Calu3 (cell line): Measurements from ENCODE around the gene NCCRP1. TPM values are rescaled to one million over a fixed set of nuclear protein-coding genes. Genes with fewer than 3 reads are reported as not detected.
"Not testable (repeated sequence)": the region's sequence is repeated elsewhere in the genome, so short reads cannot be mapped to it uniquely, and the experiment has no call there.

Experiments used
- BruUV-seq: library from RNA; stranded (reverse); fragments of 400-500 nt; replicated peaks from 2 replicates; lab custom pipeline; 2021; lab: Mats Ljungman, UMichigan
- CTCF ChIA-PET: fragments of 300-600 bp; sonication (Branson Sonifier 250); formaldehyde crosslinking; loops from one replicate; lab custom pipeline; 2022; ENCODE audit warnings: antibody characterized with exemption; lab: Charles Lee
- DNase-seq: peaks from one replicate; pipeline ENCODE4 v3.0.0; 2022
- H3K27ac Mint-ChIP-seq: one replicate; pipeline ENCODE4 v1.8.0; 2022; ENCODE audit warnings: mixed read lengths; ENCODE audit not compliant: unreplicated experiment
- H3K27me3 Mint-ChIP-seq: one replicate; pipeline ENCODE4 v1.8.0; 2022; ENCODE audit warnings: mixed read lengths; ENCODE audit not compliant: unreplicated experiment
- H3K36me3 Mint-ChIP-seq: one replicate; pipeline ENCODE4 v1.8.0; 2022; ENCODE audit warnings: mild to moderate bottlenecking, moderate library complexity, mixed read lengths; ENCODE audit not compliant: insufficient read depth, unreplicated experiment
- H3K4me1 Mint-ChIP-seq: one replicate; pipeline ENCODE4 v1.8.0; 2022; ENCODE audit warnings: mild to moderate bottlenecking, low read depth, mixed read lengths; ENCODE audit not compliant: unreplicated experiment
- H3K4me3 Mint-ChIP-seq: one replicate; pipeline ENCODE4 v1.8.0; 2022; ENCODE audit warnings: mild to moderate bottlenecking, low read depth, moderate library complexity, mixed read lengths; ENCODE audit not compliant: unreplicated experiment
- H3K9me3 Mint-ChIP-seq: one replicate; pipeline ENCODE4 v1.8.0; 2022; ENCODE audit warnings: low read depth, mixed read lengths; ENCODE audit not compliant: unreplicated experiment
- intact Hi-C: fragments of 100-400 bp; cut with micrococcal nuclease; formaldehyde crosslinking; loops from one replicate; pipeline ENCODE4 v1.10.0; 2022; ENCODE audit not compliant: unreplicated experiment
- total RNA-seq: library from RNA; stranded (reverse); gene quantifications from 2 replicates; pipeline ENCODE4 v1.2.3, GENCODE V29; 2022
- TF ChIP-seq, protein P1 (sequence below): fragments of 200-600 bp; IDR thresholded peaks from one replicate; pipeline ENCODE4 v1.8.0; 2022; ENCODE audit warnings: antibody characterized with exemption; ENCODE audit not compliant: unreplicated experiment

The NCCRP1 gene
- total RNA-seq, 1 experiment from 2014 or later: 2.0 TPM

DNA sequence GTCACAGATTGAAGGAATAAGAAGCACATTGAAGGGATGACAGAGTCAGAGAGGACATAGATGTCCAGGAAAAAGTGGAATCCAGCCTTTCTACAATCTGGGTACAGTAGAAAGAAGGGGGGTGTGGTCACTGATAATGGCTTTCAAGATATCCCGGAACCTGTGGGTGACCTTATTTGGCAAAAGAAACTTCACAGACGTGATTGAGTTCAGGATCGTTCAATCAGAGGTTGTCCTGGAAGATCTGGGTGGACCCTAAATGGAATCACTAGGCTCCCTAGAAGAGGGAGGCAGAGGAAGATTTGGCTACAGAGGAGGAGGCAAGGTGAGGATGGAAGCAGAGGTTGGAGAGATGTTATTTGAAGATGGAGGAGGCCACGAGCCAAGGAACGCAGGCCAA is 20.3 kb downstream of the NCCRP1 start:
- no peaks in the 10 kb centered on the region for H3K36me3 Mint-ChIP-seq
- H3K4me3 Mint-ChIP-seq: no peak overlapping the region
- intact Hi-C loops: loop anchor here (10.0 kb wide), 1 partner anchor 48 kb away; the partner anchor contains the start of gene IFNL2
- H3K9me3 Mint-ChIP-seq: peaks cover 4% of the 10 kb centered on the region
- H3K27ac Mint-ChIP-seq: no peak overlapping the region
- BruUV-seq: no TSS peak
- H3K4me1 Mint-ChIP-seq: no peaks in the 10 kb centered on the region
- H3K27me3 Mint-ChIP-seq: peaks cover 60% of the 10 kb centered on the region
- DNase-seq: no peak
- TF ChIP-seq, protein P1, sequence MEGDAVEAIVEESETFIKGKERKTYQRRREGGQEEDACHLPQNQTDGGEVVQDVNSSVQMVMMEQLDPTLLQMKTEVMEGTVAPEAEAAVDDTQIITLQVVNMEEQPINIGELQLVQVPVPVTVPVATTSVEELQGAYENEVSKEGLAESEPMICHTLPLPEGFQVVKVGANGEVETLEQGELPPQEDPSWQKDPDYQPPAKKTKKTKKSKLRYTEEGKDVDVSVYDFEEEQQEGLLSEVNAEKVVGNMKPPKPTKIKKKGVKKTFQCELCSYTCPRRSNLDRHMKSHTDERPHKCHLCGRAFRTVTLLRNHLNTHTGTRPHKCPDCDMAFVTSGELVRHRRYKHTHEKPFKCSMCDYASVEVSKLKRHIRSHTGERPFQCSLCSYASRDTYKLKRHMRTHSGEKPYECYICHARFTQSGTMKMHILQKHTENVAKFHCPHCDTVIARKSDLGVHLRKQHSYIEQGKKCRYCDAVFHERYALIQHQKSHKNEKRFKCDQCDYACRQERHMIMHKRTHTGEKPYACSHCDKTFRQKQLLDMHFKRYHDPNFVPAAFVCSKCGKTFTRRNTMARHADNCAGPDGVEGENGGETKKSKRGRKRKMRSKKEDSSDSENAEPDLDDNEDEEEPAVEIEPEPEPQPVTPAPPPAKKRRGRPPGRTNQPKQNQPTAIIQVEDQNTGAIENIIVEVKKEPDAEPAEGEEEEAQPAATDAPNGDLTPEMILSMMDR: no peak
- CTCF ChIA-PET: interaction anchor here (0.6 to 0.7 kb wide), 2 partner anchors 80 to 88 kb away, joined by 4 read pairs; no protein-coding TSS in a partner anchor

DNA sequence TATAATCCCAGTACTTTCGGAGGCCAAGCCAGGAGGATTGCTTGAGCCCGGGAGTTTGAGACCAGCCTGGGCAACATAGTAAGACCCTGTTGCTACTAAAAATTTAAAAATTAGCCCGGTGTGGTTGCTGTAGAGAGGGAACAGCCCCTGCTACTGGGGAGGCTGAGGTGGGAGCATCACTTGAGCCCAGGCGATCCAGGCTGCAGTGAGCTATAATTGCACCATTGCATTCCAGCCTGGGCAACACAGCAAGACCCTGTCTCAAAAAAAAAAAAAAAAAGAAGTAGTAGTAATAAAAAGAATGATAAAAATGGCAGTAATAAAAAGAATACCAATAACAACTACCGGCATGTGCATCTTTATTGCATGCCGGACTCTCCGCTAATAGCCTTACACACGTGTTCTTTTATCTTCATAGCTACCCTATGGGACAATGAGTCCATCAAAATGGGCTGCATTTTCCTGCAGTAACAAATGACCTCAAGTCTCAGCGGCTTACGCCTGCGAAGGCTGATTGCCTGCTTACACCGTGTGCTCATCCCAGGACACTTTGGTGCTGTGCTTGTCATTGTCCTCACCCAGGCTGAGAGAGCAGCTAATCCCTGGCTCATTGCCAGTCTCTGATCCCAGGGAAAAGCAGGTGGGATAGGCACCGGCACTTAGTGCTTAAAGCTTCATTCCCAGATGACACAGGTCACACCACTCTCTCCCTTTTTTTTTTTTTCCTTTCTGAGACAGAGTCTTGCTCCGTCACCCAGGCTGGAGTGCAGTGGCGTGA is 21.7 kb downstream of the NCCRP1 start:
- Mint-ChIP-seq H3K36me3 (no peaks in the 10 kb centered on the region), H3K4me3 (no peak overlapping the region), H3K27me3 (peaks cover 66% of the 10 kb centered on the region), H3K4me1 (no peaks in the 10 kb centered on the region), H3K9me3 (peaks cover 4% of the 10 kb centered on the region), H3K27ac (no peak overlapping the region)
- TF ChIP-seq, protein P1: no peak
- CTCF ChIA-PET: no interaction called here
- DNase-seq: no peak
- intact Hi-C loops: loop anchor here (10.0 kb wide), 1 partner anchor 46 kb away; the partner anchor contains the start of gene IFNL2
- no TSS peak for BruUV-seq

DNA sequence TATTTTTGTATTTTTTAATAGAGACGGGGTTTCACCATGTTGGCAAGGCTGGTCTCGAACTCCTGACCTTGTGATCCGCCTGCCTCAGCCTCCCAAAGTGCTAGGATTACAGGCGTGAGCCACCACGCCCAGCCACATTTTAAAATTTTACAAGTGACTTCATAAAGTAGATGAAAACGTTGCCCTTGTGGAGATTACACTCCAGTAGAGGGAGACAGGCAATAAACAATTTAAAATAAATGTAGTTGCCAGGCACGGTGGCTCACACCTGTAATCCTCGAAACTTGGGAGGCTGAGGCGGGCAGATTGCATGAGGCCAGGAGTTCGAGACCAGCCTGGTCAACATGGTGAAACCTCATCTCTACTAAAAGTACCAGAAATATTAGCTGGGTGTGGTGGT is 22.3 kb downstream of the NCCRP1 start:
- BruUV-seq, H3K9me3 Mint-ChIP-seq, H3K36me3 Mint-ChIP-seq, H3K4me1 Mint-ChIP-seq, CTCF ChIA-PET, H3K27ac Mint-ChIP-seq, H3K4me3 Mint-ChIP-seq, DNase-seq: not testable (repeated sequence)
- intact Hi-C loops: loop anchor here (10.0 kb wide), 1 partner anchor 46 kb away; the partner anchor contains the start of gene IFNL2
- peaks cover 68% of the 10 kb centered on the region for H3K27me3 Mint-ChIP-seq

DNA sequence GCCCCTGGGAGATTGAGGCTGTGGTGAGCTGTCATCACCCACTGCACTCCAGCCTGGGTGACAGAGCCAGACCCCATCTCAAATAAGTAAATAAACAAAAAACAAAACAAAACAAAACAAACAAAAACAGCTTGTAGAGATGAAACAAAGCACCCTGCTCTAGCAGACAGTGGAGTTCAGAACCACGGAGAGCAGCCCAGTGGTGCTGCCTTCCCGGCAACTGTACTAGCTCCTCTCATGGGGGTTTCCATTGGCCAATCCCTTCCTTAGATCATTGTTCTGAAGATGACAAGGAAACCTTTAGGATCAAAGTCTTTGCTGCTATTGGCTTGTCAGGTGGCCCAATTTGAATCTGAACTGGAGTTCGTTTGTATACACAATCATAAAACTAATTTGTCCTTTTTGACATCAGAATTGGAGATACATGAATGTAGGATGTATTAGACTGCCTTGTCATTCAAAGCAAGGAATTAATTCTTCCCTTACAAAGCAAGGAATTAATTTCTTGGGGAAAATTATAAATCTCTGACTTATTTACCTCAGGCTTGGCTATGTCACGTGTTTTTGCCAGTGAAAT is 27.0 kb downstream of the NCCRP1 start:
- Mint-ChIP-seq H3K4me1 (no peaks in the 10 kb centered on the region), H3K4me3 (no peak overlapping the region), H3K27ac (no peak overlapping the region), H3K9me3 (no peaks in the 10 kb centered on the region), H3K36me3 (no peaks in the 10 kb centered on the region), H3K27me3 (peaks cover 70% of the 10 kb centered on the region)
- BruUV-seq: no TSS peak
- DNase-seq: peak; percentile 38
- intact Hi-C loops: no loop called here
- TF ChIP-seq, protein P1: no peak
- CTCF ChIA-PET: interaction anchor here (0.6 kb wide), 1 partner anchor 1055 kb away, joined by 3 read pairs; no protein-coding TSS in a partner anchor
